GM12878 (cell line): ENCODE data around the gene MAGEB10. TPM values are rescaled to one million over a fixed set of nuclear protein-coding genes. Genes with fewer than 3 reads are reported as not detected.

Source experiments
- ATAC-seq: fragments of 200-7000 bp; cut with Tn5 transposase; 3 replicates; pipeline ENCODE4 v1.9.1; 2020; ENCODE audit warnings: mild to moderate bottlenecking, moderate library complexity
- BruUV-seq: library from RNA; stranded (reverse); fragments of 400-500 nt; replicated peaks from 2 replicates; lab custom pipeline; 2021; lab: Mats Ljungman, UMichigan
- CTCF ChIA-PET: fragments of 300-600 bp; sonication (Branson Sonifier 250); formaldehyde crosslinking; extraction: SDS; loops from one replicate; lab custom pipeline; 2021; ENCODE audit warnings: inconsistent platforms; lab: Yijun Ruan, JAX
- POLR2A ChIA-PET: fragments of 350-600 bp; formaldehyde crosslinking; extraction: SDS; loops from one replicate; lab custom pipeline; 2021; ENCODE audit warnings: inconsistent platforms; lab: Charles Lee
- RAD21 ChIA-PET: fragments of 300-600 bp; sonication (Branson Sonifier 250); formaldehyde crosslinking; loops from one replicate; lab custom pipeline; 2023; ENCODE audit warnings: antibody characterized with exemption; ENCODE audit not compliant: unreplicated experiment; lab: Charles Lee
- SMC1A ChIA-PET: fragments of 300-600 bp; sonication (Branson Sonifier 250); formaldehyde crosslinking; loops from one replicate; lab custom pipeline; 2023; ENCODE audit not compliant: unreplicated experiment, uncharacterized antibody; lab: Charles Lee
- DNase-seq: peaks from one replicate; pipeline ENCODE4 v3.0.0-alpha.2; 2011; ENCODE audit warnings: low read depth, low spot score
- FAIRE-seq: peaks from 3 replicates; lab custom pipeline; 2011; peaks lifted over from hg19 to GRCh38; lab: Jason Lieb, UNC
- H2AFZ ChIP-seq: 2 replicates; pipeline ENCODE4 v1.6.0; 2011; ENCODE audit warnings: low read depth, low read length, control low read depth; ENCODE audit not compliant: control insufficient read depth
- H3K27ac ChIP-seq: 2 replicates; pipeline ENCODE4 v1.5.1; 2011; ENCODE audit warnings: control low read depth; ENCODE audit not compliant: control insufficient read depth, insufficient read depth
- H3K27me3 ChIP-seq, 2 experiments: replicated peaks in 1 of 2; 2 replicates each; pipeline versions ENCODE4 v1.6.0 to v1.6.1; 2011; ENCODE audit warnings: low read length in 1 of 2; ENCODE audit not compliant: control insufficient read depth in 2 of 2, insufficient read depth in 2 of 2
- H3K36me3 ChIP-seq, 2 experiments: 2 replicates each; pipeline ENCODE4 v1.5.1; 2011; ENCODE audit warnings: low read length in 1 of 2; ENCODE audit not compliant: control insufficient read depth in 2 of 2, insufficient read depth in 2 of 2
- H3K4me1 ChIP-seq: 2 replicates; pipeline ENCODE4 v1.6.1; 2011; ENCODE audit warnings: mild to moderate bottlenecking, low read length, moderate library complexity, mixed read lengths; ENCODE audit not compliant: control insufficient read depth, insufficient read depth
- H3K4me2 ChIP-seq: 2 replicates; pipeline ENCODE4 v1.6.0; 2011; ENCODE audit warnings: control low read depth; ENCODE audit not compliant: control insufficient read depth, insufficient read depth
- H3K4me3 ChIP-seq: fragments of 200-600 bp; sonication (generic); 2 replicates; pipeline ENCODE4 v1.5.1; 2016
- H3K79me2 ChIP-seq: 2 replicates; pipeline ENCODE4 v1.6.0; 2011; ENCODE audit warnings: low read length; ENCODE audit not compliant: control insufficient read depth, insufficient read depth
- H3K9ac ChIP-seq: 2 replicates; pipeline ENCODE4 v1.8.0; 2011; ENCODE audit warnings: low read length, control low read depth, mixed read lengths; ENCODE audit not compliant: control insufficient read depth, insufficient read depth
- H3K9me3 ChIP-seq: replicated peaks from 3 replicates; pipeline ENCODE4 v1.5.1; 2011; ENCODE audit warnings: mild to moderate bottlenecking, low read length; ENCODE audit not compliant: control insufficient read depth, insufficient read depth
- H4K20me1 ChIP-seq: 2 replicates; pipeline ENCODE4 v1.6.0; 2011; ENCODE audit not compliant: control insufficient read depth, insufficient read depth
- GABPA ChIP-seq: IDR thresholded peaks from 2 replicates; pipeline ENCODE4 v1.6.1; 2014; ENCODE audit warnings: antibody characterized with exemption, low read depth, mild to moderate bottlenecking, inconsistent platforms
- KDM1A ChIP-seq: fragments of 200-600 bp; sonication (generic); IDR thresholded peaks from 2 replicates; pipeline ENCODE4 v1.6.1; 2016; ENCODE audit warnings: borderline replicate concordance
- LARP7 ChIP-seq: fragments of 450-650 bp; IDR thresholded peaks from 2 replicates; pipeline ENCODE4 v1.6.1; 2017; ENCODE audit warnings: mild to moderate bottlenecking
- MEF2B ChIP-seq: fragments of 450-650 bp; IDR thresholded peaks from 2 replicates; pipeline ENCODE4 v1.6.1; 2018; ENCODE audit warnings: mild to moderate bottlenecking, moderate library complexity; ENCODE audit not compliant: partially characterized antibody, poor library complexity, severe bottlenecking
- MTA3 ChIP-seq: IDR thresholded peaks from 2 replicates; pipeline ENCODE4 v1.6.1; 2012; ENCODE audit warnings: low read length, inconsistent platforms, borderline replicate concordance
- MYC ChIP-seq: IDR thresholded peaks from 2 replicates; pipeline ENCODE4 v1.6.1; 2011; ENCODE audit warnings: mild to moderate bottlenecking, low read length, moderate library complexity, inconsistent platforms; ENCODE audit not compliant: insufficient read depth, insufficient replicate concordance, insufficient read length, severe bottlenecking
- NFYB ChIP-seq: IDR thresholded peaks from 2 replicates; pipeline ENCODE4 v1.6.1; 2011; ENCODE audit warnings: low read depth, mild to moderate bottlenecking, low read length, improper control_type of control experiment, moderate library complexity; ENCODE audit not compliant: insufficient read depth
- RAD21 ChIP-seq: IDR thresholded peaks from 2 replicates; pipeline ENCODE4 v1.6.1; 2011; ENCODE audit warnings: mild to moderate bottlenecking, low read depth, low read length, moderate library complexity; ENCODE audit not compliant: insufficient read depth
- SUPT20H ChIP-seq: IDR thresholded peaks from 2 replicates; pipeline ENCODE4 v1.6.1; 2011; ENCODE audit warnings: low read depth, mild to moderate bottlenecking, low read length, moderate library complexity, borderline replicate concordance; ENCODE audit not compliant: control insufficient read depth
- WGBS: methylation state at CpG from one replicate; pipeline ENCODE4 v1.1.6; 2016; ENCODE audit warnings: low lambda C conversion rate; ENCODE audit not compliant: insufficient replicate concordance, insufficient coverage; ENCODE audit errors: missing lambda C conversion rate; 5-methylcytosine and 5-hydroxymethylcytosine counted together
- in situ Hi-C: fragments of 300-500 bp; cut with MboI; formaldehyde crosslinking; loops from 9 replicates; pipeline ENCODE4 v1.14.3; 2018; ENCODE audit warnings: mixed read lengths
- intact Hi-C: fragments of 100-400 bp; cut with micrococcal nuclease; formaldehyde crosslinking; loops from one replicate; pipeline ENCODE4 v1.14.2; 2022; ENCODE audit not compliant: unreplicated experiment
- polyA plus RNA-seq, 11 experiments: library from polyadenylated mRNA; depleted of rRNA in 4 of 11; unstranded in 6 of 11; stranded (reverse) in 5 of 11; fragments of >200 nt; fragmentation: Nextera tagmentation in 4 of 11; fragmentation: Illumina TruSeq in 1 of 11; extraction: Ambion mirVana in 4 of 11; extraction: Trizol in 1 of 11; gene quantifications; 1 replicate in 1 of 11; 2 replicates in 10 of 11; pipeline versions ENCODE4 v1.2.1 to v1.2.3, GENCODE V29; 2011 to 2016; ENCODE audit warnings: inconsistent platforms in 2 of 11, missing spikeins in 2 of 11, low read depth in 1 of 11
- total RNA-seq, 4 experiments: library from RNA; depleted of rRNA in 3 of 4; stranded (reverse); fragments of >200 nt in 3 of 4; fragmentation: Illumina TruSeq in 1 of 4; extraction: Trizol in 1 of 4; gene quantifications; 2 replicates each; pipeline versions ENCODE4 v1.2.1 to v1.2.3, GENCODE V29; 2013 to 2021
- TF ChIP-seq, protein P1 (sequence below): IDR thresholded peaks from 2 replicates; pipeline ENCODE4 v1.6.1; 2011; ENCODE audit warnings: mild to moderate bottlenecking, low read depth, low read length, moderate library complexity; ENCODE audit not compliant: insufficient replicate concordance
- TF ChIP-seq, protein P2 (sequence below): fragments of 450-650 bp; IDR thresholded peaks from 2 replicates; pipeline ENCODE4 v1.6.1; 2018; ENCODE audit warnings: mild to moderate bottlenecking, low read depth, moderate library complexity; ENCODE audit not compliant: partially characterized antibody
- TF ChIP-seq, protein P3 (sequence below): IDR thresholded peaks from 2 replicates; pipeline ENCODE4 v1.6.1; 2011; ENCODE audit warnings: borderline replicate concordance, low read depth, mild to moderate bottlenecking, moderate library complexity, low read length; ENCODE audit not compliant: insufficient read depth, poor library complexity, severe bottlenecking
- TF ChIP-seq, protein P4 (sequence below): IDR thresholded peaks from 2 replicates; pipeline ENCODE4 v1.6.1; 2011; ENCODE audit warnings: low read depth, low read length, improper control_type of control experiment, borderline replicate concordance

MAGEB10 gene
- total and polyA plus RNA-seq, 10 of the 15 experiments (the other 5 are each of a cell fraction or from before 2014, with no cell fraction given): not detected

DNA sequence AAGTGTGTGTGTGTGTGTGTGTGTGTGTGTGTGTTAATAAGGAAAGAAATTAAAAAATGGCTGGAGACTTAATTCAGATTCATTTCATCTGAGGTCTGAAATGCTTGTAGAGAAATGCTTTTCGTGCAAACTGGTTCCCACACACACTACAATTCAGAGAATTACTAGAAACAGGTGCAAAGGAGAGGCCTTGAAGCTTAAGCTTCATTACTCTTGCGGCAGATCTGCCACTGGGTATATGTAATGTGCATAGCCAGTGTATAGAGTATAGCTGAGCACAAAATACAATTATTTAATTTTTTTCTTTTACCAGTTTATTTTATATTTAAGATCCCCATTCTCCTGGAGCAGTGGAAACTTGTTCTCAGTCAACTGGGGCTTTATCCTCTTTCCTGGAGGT, 31.8 kb upstream of the MAGEB10 start (continued):
- TF ChIP-seq, protein P1, sequence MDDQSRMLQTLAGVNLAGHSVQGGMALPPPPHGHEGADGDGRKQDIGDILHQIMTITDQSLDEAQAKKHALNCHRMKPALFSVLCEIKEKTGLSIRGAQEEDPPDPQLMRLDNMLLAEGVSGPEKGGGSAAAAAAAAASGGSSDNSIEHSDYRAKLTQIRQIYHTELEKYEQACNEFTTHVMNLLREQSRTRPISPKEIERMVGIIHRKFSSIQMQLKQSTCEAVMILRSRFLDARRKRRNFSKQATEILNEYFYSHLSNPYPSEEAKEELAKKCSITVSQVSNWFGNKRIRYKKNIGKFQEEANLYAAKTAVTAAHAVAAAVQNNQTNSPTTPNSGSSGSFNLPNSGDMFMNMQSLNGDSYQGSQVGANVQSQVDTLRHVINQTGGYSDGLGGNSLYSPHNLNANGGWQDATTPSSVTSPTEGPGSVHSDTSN: no peak
- TF ChIP-seq, protein P2, sequence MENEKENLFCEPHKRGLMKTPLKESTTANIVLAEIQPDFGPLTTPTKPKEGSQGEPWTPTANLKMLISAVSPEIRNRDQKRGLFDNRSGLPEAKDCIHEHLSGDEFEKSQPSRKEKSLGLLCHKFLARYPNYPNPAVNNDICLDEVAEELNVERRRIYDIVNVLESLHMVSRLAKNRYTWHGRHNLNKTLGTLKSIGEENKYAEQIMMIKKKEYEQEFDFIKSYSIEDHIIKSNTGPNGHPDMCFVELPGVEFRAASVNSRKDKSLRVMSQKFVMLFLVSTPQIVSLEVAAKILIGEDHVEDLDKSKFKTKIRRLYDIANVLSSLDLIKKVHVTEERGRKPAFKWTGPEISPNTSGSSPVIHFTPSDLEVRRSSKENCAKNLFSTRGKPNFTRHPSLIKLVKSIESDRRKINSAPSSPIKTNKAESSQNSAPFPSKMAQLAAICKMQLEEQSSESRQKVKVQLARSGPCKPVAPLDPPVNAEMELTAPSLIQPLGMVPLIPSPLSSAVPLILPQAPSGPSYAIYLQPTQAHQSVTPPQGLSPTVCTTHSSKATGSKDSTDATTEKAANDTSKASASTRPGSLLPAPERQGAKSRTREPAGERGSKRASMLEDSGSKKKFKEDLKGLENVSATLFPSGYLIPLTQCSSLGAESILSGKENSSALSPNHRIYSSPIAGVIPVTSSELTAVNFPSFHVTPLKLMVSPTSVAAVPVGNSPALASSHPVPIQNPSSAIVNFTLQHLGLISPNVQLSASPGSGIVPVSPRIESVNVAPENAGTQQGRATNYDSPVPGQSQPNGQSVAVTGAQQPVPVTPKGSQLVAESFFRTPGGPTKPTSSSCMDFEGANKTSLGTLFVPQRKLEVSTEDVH: no peak
- TF ChIP-seq LARP7: no peak

DNA sequence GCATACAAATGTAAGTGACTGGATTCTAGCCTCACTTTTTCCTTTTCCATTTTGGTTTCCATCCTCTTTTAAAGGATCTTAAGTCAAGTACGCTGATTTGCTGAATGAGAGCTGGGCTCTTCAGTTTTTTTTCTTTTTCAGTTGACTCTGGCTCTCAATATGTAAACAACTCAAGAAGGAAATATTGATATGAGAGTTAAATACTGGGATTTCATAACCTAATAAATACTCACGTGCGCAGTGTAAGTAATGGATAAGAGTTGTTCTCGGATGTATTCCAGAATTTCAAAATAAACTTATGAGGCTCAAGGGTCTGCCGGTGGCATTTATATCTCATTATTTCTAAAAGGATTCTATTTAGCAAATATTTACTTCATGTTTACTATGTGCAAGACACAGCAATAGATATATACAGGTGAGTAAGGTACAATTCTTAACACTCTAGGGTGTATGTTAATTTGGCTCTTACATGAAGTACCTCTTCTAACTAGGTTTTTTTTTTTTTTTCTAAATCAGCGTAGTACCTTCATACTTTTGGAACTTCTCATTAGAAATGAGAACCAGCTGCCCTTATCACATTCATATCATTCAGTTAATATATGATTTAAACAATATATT, 11.0 kb upstream of the MAGEB10 start:
- FAIRE-seq (no peak), DNase-seq (no peak), ATAC-seq (no peak)
- Histone ChIP-seq H3K9ac (no peak overlapping the region), H3K27ac (no peak overlapping the region), H3K4me2 (no peak overlapping the region), H3K79me2 (no peaks in the 10 kb centered on the region), H3K27me3 (no peaks in the 10 kb centered on the region), H3K9me3 (no peaks in the 10 kb centered on the region), H3K4me1 (no peaks in the 10 kb centered on the region), H3K4me3 (no peak overlapping the region), H2AFZ (no peak overlapping the region), H4K20me1 (no peaks in the 10 kb centered on the region), H3K36me3 (no peaks in the 10 kb centered on the region)
- SMC1A ChIA-PET: interaction anchor here (1.5 kb wide), 1 partner anchor 19 kb away, joined by 4 read pairs; no protein-coding TSS in a partner anchor
- RAD21 ChIA-PET: no interaction called here
- no TSS peak for BruUV-seq
- 28% methylated on average over 6 of the region's 6 CpGs for WGBS
- intact Hi-C loops (no loop called here), in situ Hi-C loops (no loop called here)
- CTCF ChIA-PET: no interaction called here
- POLR2A ChIA-PET: interaction anchor here (0.6 kb wide), 2 partner anchors 73 to 84 kb away, joined by 3 read pairs; no protein-coding TSS in a partner anchor
- TF ChIP-seq NFYB (no peak), KDM1A (no peak), SUPT20H (no peak), MTA3 (no peak), RAD21 (no peak), GABPA (no peak), MEF2B (no peak), MYC (no peak)
- TF ChIP-seq, protein P3, sequence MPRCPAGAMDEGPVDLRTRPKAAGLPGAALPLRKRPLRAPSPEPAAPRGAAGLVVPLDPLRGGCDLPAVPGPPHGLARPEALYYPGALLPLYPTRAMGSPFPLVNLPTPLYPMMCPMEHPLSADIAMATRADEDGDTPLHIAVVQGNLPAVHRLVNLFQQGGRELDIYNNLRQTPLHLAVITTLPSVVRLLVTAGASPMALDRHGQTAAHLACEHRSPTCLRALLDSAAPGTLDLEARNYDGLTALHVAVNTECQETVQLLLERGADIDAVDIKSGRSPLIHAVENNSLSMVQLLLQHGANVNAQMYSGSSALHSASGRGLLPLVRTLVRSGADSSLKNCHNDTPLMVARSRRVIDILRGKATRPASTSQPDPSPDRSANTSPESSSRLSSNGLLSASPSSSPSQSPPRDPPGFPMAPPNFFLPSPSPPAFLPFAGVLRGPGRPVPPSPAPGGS: no peak
- TF ChIP-seq, protein P4, sequence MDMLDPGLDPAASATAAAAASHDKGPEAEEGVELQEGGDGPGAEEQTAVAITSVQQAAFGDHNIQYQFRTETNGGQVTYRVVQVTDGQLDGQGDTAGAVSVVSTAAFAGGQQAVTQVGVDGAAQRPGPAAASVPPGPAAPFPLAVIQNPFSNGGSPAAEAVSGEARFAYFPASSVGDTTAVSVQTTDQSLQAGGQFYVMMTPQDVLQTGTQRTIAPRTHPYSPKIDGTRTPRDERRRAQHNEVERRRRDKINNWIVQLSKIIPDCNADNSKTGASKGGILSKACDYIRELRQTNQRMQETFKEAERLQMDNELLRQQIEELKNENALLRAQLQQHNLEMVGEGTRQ: no peak
